Measurements from ENCODE around the gene DRC7.
"Not testable (repeated sequence)": the region's sequence is repeated elsewhere in the genome, so short reads cannot be mapped to it uniquely, and the experiment has no call there.

DRC7 gene

GRCh38 chr16:57762365-57763040 lies 67.9 kb downstream of the DRC7 start:
- DNase-seq, result no peak
- intact Hi-C loops (cut with DNase I), result no loop called here

GRCh38 chr16:57763285-57764005 lies 68.8 kb downstream of the DRC7 start:
- intact Hi-C loops (cut with DNase I), result no loop called here
- DNase-seq, result no peak

- intact Hi-C loops (cut with DNase I), result no loop called here
- DNase-seq, result no peak
These were observed 69.4 kb downstream of the DRC7 start for GRCh38 chr16:57764006-57764340.

- DNase-seq, result no peak
- intact Hi-C loops (cut with DNase I), result no loop called here
These were observed 69.9 kb downstream of the DRC7 start for GRCh38 chr16:57764341-57765159.

GRCh38 chr16:57765160-57765728 lies 70.6 kb downstream of the DRC7 start:
- intact Hi-C loops (cut with DNase I), result no loop called here
- DNase-seq, result no peak

- DNase-seq, result no peak
- intact Hi-C loops (cut with DNase I), result no loop called here
These were observed 72.2 kb downstream of the DRC7 start for GRCh38 chr16:57766714-57767348.

GRCh38 chr16:57769541-57770145 lies 75.0 kb downstream of the DRC7 start:
- no peak for DNase-seq
- intact Hi-C loops (cut with DNase I), result no loop called here

- intact Hi-C loops (cut with DNase I), result no loop called here
- no peak for DNase-seq
These were observed 75.8 kb downstream of the DRC7 start for GRCh38 chr16:57770361-57770760.

GRCh38 chr16:57771141-57771785 lies 76.7 kb downstream of the DRC7 start:
- intact Hi-C loops (cut with DNase I), result no loop called here
- no peak for DNase-seq

- no peak for DNase-seq
- intact Hi-C loops (cut with DNase I), result no loop called here
These were observed 78.4 kb downstream of the DRC7 start for GRCh38 chr16:57773019-57773418.

GRCh38 chr16:57773655-57774295 lies 79.2 kb downstream of the DRC7 start:
- DNase-seq, result no peak
- intact Hi-C loops (cut with DNase I), result no loop called here

GRCh38 chr16:57774705-57775285 lies 80.2 kb downstream of the DRC7 start:
- DNase-seq, result no peak
- intact Hi-C loops (cut with DNase I), result no loop called here

GRCh38 chr16:57775661-57776469 lies 81.3 kb downstream of the DRC7 start:
- intact Hi-C loops (cut with DNase I), result no loop called here
- peak in 41 of 42 donors; percentile 48 to 89 (median 71) for DNase-seq

GRCh38 chr16:57778658-57779057 lies 84.1 kb downstream of the DRC7 start:
- intact Hi-C loops (cut with DNase I), result no loop called here
- DNase-seq, result no peak

- intact Hi-C loops (cut with DNase I); DNase-seq: not testable (repeated sequence)
These were observed 85.2 kb downstream of the DRC7 start for GRCh38 chr16:57779836-57780235.

GRCh38 chr16:57781349-57781740 lies 86.7 kb downstream of the DRC7 start:
- DNase-seq, result no peak
- intact Hi-C loops (cut with DNase I), result no loop called here
